GM23338 (cell line): ENCODE measurements around the gene RAP2A. TPM values are rescaled to one million over a fixed set of nuclear protein-coding genes. Genes with fewer than 3 reads are reported as not detected.

Experiments
- ATAC-seq: fragments of 200-7000 bp; cut with Tn5 transposase; 3 replicates; pipeline ENCODE4 v1.9.1; 2020
- DNase-seq: peaks from one replicate; pipeline ENCODE4 v3.0.0-alpha.2; 2015; ENCODE audit warnings: low spot score
- H2AFZ ChIP-seq: fragments of 200-600 bp; sonication (generic); 2 replicates; pipeline ENCODE4 v1.8.0; 2016; ENCODE audit warnings: antibody characterized with exemption, mild to moderate bottlenecking, moderate library complexity
- H3F3A ChIP-seq: fragments of 200-600 bp; sonication (generic); replicated peaks from 2 replicates; pipeline ENCODE4 v1.8.0; 2017; ENCODE audit warnings: antibody characterized with exemption, mixed run types, low read depth
- H3K27ac ChIP-seq: fragments of 200-600 bp; sonication (generic); 2 replicates; pipeline ENCODE4 v1.6.1; 2016; ENCODE audit warnings: low read depth
- H3K27me3 ChIP-seq: fragments of 200-600 bp; sonication (generic); 2 replicates; pipeline ENCODE4 v1.8.0; 2016; ENCODE audit warnings: mild to moderate bottlenecking, mixed run types, moderate library complexity; ENCODE audit not compliant: insufficient read depth
- H3K36me3 ChIP-seq: fragments of 200-600 bp; sonication (generic); 2 replicates; pipeline ENCODE4 v1.8.0; 2016; ENCODE audit warnings: mild to moderate bottlenecking; ENCODE audit not compliant: insufficient read depth
- H3K4me1 ChIP-seq: fragments of 200-600 bp; sonication (generic); 2 replicates; pipeline ENCODE4 v1.8.0; 2016; ENCODE audit warnings: mild to moderate bottlenecking, moderate library complexity; ENCODE audit not compliant: insufficient read depth
- H3K4me2 ChIP-seq: fragments of 200-600 bp; sonication (generic); 2 replicates; pipeline ENCODE4 v1.7.1; 2017; ENCODE audit warnings: mixed run types
- H3K4me3 ChIP-seq: fragments of 200-600 bp; sonication (generic); 2 replicates; pipeline ENCODE4 v1.6.1; 2016; ENCODE audit warnings: mixed run types
- H3K79me2 ChIP-seq: fragments of 200-600 bp; sonication (generic); replicated peaks from 2 replicates; pipeline ENCODE4 v1.8.0; 2017; ENCODE audit warnings: mild to moderate bottlenecking; ENCODE audit not compliant: insufficient read depth
- H3K9me2 ChIP-seq: fragments of 200-600 bp; sonication (generic); 2 replicates; pipeline ENCODE4 v1.8.0; 2017; ENCODE audit not compliant: insufficient read depth
- H4K20me1 ChIP-seq: fragments of 200-600 bp; sonication (generic); replicated peaks from 2 replicates; pipeline ENCODE4 v1.8.0; 2017; ENCODE audit warnings: mild to moderate bottlenecking; ENCODE audit not compliant: insufficient read depth
- H3K27ac Mint-ChIP-seq: 2 replicates; pipeline ENCODE4 v1.8.0; 2020; ENCODE audit warnings: inconsistent platforms, mild to moderate bottlenecking, moderate library complexity, mixed read lengths
- H3K27me3 Mint-ChIP-seq: 3 replicates; pipeline ENCODE4 v1.8.0; 2022; ENCODE audit warnings: low read depth, mild to moderate bottlenecking, moderate library complexity, mixed read lengths, inconsistent platforms; ENCODE audit not compliant: insufficient read depth, poor library complexity
- H3K36me3 Mint-ChIP-seq: 3 replicates; pipeline ENCODE4 v1.8.0; 2021; ENCODE audit warnings: low read depth, mild to moderate bottlenecking, inconsistent platforms, moderate library complexity, mixed read lengths
- H3K4me1 Mint-ChIP-seq: 3 replicates; pipeline ENCODE4 v1.8.0; 2020; ENCODE audit warnings: mild to moderate bottlenecking, inconsistent platforms, mixed read lengths
- H3K4me3 Mint-ChIP-seq: 3 replicates; pipeline ENCODE4 v1.8.0; 2021; ENCODE audit warnings: moderate library complexity, mild to moderate bottlenecking, inconsistent platforms, mixed read lengths
- H3K9me3 Mint-ChIP-seq: 3 replicates; pipeline ENCODE4 v1.8.0; 2020; ENCODE audit warnings: moderate library complexity, mild to moderate bottlenecking, inconsistent platforms, mixed read lengths
- CREB1 ChIP-seq: fragments of 250-450 bp; sonication (Bioruptor Pico); IDR thresholded peaks from 2 replicates; pipeline ENCODE4 v1.5.0; 2020; ENCODE audit warnings: low read depth, mild to moderate bottlenecking, moderate library complexity
- CTCF ChIP-seq, 2 experiments: fragments of 200-600 bp in 1 of 2; sonication (generic) in 1 of 2; conservative IDR thresholded peaks; 2 replicates each; pipeline versions ENCODE4 v1.5.1 to v1.6.1; 2016 to 2017; ENCODE audit warnings: antibody characterized with exemption in 2 of 2, low read depth in 2 of 2, mild to moderate bottlenecking in 2 of 2, moderate library complexity in 1 of 2
- ETS1 ChIP-seq: IDR thresholded peaks from 2 replicates; pipeline ENCODE4 v1.6.1; 2016; ENCODE audit warnings: antibody characterized with exemption
- EZH2 ChIP-seq: fragments of 200-600 bp; sonication (generic); IDR thresholded peaks from one replicate; pipeline ENCODE4 v1.8.0; 2017; ENCODE audit warnings: antibody characterized with exemption, mild to moderate bottlenecking, low read depth; ENCODE audit not compliant: unreplicated experiment
- EZH2phosphoT487 ChIP-seq: fragments of 200-600 bp; sonication (generic); IDR thresholded peaks from one replicate; pipeline ENCODE4 v1.8.1; 2018; ENCODE audit warnings: antibody characterized with exemption; ENCODE audit not compliant: unreplicated experiment
- JUNB ChIP-seq: IDR thresholded peaks from one replicate; pipeline ENCODE4 v1.6.1; 2016; ENCODE audit warnings: antibody characterized with exemption; ENCODE audit not compliant: unreplicated experiment
- NANOG ChIP-seq: IDR thresholded peaks from 2 replicates; pipeline ENCODE4 v1.6.1; 2016; ENCODE audit warnings: antibody characterized with exemption, borderline replicate concordance
- POLR2AphosphoS5 ChIP-seq: IDR thresholded peaks from 2 replicates; pipeline ENCODE4 v1.6.1; 2016; ENCODE audit warnings: antibody characterized with exemption, low read depth
- STAT1 ChIP-seq: IDR thresholded peaks from one replicate; pipeline ENCODE4 v1.6.1; 2016; ENCODE audit warnings: antibody characterized with exemption; ENCODE audit not compliant: unreplicated experiment
- ZNF114 ChIP-seq: fragments of 250-450 bp; sonication (Bioruptor Pico); IDR thresholded peaks from 2 replicates; pipeline ENCODE4 v1.5.0; 2020; ENCODE audit warnings: mild to moderate bottlenecking, moderate library complexity
- ZNF331 ChIP-seq: fragments of 250-450 bp; sonication (Bioruptor Pico); IDR thresholded peaks from 2 replicates; pipeline ENCODE4 v1.5.0; 2020; ENCODE audit warnings: low read depth, mild to moderate bottlenecking, moderate library complexity
- polyA plus RNA-seq: library from polyadenylated mRNA; unstranded; fragments of >200 nt; fragmentation: Nextera tagmentation; extraction: Ambion mirVana; gene quantifications from 2 replicates; pipeline ENCODE4 v1.2.1, GENCODE V29; 2016
- total RNA-seq: library from RNA; depleted of rRNA; stranded (reverse); fragments of >200 nt; shearing (Covaris generic); gene quantifications from 2 replicates; pipeline ENCODE4 v1.2.3, GENCODE V29; 2014
- TF ChIP-seq, protein P1 (sequence below): fragments of 250-450 bp; sonication (Bioruptor Pico); IDR thresholded peaks from 2 replicates; pipeline ENCODE4 v1.5.0; 2020; ENCODE audit warnings: mild to moderate bottlenecking, moderate library complexity
- TF ChIP-seq, protein P2 (sequence below): IDR thresholded peaks from one replicate; pipeline ENCODE4 v1.6.1; 2018; ENCODE audit warnings: antibody characterized with exemption; ENCODE audit not compliant: unreplicated experiment

The RAP2A gene
- total and polyA plus RNA-seq, 2 experiments from 2014 or later, result 10.4 to 35.3 TPM

DNA sequence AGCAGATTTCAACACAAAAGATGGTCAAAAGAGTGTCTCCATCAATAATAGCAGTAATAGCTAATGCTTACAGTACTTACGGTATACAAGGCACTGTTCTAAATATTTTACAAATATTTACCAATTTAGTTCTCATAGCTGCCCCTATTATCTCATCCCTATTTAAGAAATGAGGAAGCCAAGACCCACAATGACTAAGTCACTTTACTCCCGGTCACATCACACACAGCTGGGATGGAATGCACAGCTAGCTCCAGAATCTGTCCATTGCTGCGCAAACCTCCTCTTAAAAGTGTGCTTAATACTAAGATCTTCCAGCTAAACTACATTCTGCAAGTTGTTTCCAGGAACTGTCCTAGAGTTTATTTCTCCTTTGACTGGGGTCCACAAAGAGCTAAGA, 63.4 kb downstream of the RAP2A start:
- Histone ChIP-seq H3K4me3 (no peak overlapping the region), H3K79me2 (no peaks in the 10 kb centered on the region), H3K27ac (no peak overlapping the region), H3K9me2 (peaks cover 14% of the 10 kb centered on the region; the same call in 1 of the 2 replicates), H3K4me2 (no peak overlapping the region), H4K20me1 (no peaks in the 10 kb centered on the region), H3K27me3 (no peaks in the 10 kb centered on the region), H3F3A (no peaks in the 10 kb centered on the region), H3K4me1 (no peaks in the 10 kb centered on the region), H2AFZ (no peak overlapping the region; the same call in 1 of the 2 replicates), H3K36me3 (no peaks in the 10 kb centered on the region)
- H3K4me3 Mint-ChIP-seq, result no peak overlapping the region
- TF ChIP-seq ZNF331 (no peak), NANOG (no peak), EZH2 (no peak), CTCF (conservative IDR thresholded peaks at IDR 0.05; ENCODE audit: low read depth in 2 of 2) (no peak), CREB1 (CRISPR knock-in tag) (no peak), JUNB (no peak), ZNF114 (CRISPR knock-in tag) (no peak), EZH2phosphoT487 (no peak), POLR2AphosphoS5 (no peak), ETS1 (no peak), STAT1 (no peak)
- TF ChIP-seq, protein P1, sequence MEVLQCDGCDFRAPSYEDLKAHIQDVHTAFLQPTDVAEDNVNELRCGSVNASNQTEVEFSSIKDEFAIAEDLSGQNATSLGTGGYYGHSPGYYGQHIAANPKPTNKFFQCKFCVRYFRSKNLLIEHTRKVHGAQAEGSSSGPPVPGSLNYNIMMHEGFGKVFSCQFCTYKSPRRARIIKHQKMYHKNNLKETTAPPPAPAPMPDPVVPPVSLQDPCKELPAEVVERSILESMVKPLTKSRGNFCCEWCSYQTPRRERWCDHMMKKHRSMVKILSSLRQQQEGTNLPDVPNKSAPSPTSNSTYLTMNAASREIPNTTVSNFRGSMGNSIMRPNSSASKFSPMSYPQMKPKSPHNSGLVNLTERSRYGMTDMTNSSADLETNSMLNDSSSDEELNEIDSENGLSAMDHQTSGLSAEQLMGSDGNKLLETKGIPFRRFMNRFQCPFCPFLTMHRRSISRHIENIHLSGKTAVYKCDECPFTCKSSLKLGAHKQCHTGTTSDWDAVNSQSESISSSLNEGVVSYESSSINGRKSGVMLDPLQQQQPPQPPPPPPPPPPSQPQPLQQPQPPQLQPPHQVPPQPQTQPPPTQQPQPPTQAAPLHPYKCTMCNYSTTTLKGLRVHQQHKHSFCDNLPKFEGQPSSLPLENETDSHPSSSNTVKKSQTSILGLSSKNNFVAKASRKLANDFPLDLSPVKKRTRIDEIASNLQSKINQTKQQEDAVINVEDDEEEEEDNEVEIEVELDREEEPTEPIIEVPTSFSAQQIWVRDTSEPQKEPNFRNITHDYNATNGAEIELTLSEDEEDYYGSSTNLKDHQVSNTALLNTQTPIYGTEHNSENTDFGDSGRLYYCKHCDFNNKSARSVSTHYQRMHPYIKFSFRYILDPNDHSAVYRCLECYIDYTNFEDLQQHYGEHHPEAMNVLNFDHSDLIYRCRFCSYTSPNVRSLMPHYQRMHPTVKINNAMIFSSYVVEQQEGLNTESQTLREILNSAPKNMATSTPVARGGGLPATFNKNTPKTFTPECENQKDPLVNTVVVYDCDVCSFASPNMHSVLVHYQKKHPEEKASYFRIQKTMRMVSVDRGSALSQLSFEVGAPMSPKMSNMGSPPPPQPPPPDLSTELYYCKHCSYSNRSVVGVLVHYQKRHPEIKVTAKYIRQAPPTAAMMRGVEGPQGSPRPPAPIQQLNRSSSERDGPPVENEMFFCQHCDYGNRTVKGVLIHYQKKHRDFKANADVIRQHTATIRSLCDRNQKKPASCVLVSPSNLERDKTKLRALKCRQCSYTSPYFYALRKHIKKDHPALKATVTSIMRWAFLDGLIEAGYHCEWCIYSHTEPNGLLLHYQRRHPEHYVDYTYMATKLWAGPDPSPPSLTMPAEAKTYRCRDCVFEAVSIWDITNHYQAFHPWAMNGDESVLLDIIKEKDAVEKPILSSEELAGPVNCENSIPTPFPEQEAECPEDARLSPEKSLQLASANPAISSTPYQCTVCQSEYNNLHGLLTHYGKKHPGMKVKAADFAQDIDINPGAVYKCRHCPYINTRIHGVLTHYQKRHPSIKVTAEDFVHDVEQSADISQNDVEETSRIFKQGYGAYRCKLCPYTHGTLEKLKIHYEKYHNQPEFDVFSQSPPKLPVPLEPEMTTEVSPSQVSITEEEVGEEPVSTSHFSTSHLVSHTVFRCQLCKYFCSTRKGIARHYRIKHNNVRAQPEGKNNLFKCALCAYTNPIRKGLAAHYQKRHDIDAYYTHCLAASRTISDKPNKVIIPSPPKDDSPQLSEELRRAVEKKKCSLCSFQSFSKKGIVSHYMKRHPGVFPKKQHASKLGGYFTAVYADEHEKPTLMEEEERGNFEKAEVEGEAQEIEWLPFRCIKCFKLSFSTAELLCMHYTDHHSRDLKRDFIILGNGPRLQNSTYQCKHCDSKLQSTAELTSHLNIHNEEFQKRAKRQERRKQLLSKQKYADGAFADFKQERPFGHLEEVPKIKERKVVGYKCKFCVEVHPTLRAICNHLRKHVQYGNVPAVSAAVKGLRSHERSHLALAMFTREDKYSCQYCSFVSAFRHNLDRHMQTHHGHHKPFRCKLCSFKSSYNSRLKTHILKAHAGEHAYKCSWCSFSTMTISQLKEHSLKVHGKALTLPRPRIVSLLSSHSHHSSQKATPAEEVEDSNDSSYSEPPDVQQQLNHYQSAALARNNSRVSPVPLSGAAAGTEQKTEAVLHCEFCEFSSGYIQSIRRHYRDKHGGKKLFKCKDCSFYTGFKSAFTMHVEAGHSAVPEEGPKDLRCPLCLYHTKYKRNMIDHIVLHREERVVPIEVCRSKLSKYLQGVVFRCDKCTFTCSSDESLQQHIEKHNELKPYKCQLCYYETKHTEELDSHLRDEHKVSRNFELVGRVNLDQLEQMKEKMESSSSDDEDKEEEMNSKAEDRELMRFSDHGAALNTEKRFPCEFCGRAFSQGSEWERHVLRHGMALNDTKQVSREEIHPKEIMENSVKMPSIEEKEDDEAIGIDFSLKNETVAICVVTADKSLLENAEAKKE (CRISPR knock-in tag), result no peak
- TF ChIP-seq, protein P2, sequence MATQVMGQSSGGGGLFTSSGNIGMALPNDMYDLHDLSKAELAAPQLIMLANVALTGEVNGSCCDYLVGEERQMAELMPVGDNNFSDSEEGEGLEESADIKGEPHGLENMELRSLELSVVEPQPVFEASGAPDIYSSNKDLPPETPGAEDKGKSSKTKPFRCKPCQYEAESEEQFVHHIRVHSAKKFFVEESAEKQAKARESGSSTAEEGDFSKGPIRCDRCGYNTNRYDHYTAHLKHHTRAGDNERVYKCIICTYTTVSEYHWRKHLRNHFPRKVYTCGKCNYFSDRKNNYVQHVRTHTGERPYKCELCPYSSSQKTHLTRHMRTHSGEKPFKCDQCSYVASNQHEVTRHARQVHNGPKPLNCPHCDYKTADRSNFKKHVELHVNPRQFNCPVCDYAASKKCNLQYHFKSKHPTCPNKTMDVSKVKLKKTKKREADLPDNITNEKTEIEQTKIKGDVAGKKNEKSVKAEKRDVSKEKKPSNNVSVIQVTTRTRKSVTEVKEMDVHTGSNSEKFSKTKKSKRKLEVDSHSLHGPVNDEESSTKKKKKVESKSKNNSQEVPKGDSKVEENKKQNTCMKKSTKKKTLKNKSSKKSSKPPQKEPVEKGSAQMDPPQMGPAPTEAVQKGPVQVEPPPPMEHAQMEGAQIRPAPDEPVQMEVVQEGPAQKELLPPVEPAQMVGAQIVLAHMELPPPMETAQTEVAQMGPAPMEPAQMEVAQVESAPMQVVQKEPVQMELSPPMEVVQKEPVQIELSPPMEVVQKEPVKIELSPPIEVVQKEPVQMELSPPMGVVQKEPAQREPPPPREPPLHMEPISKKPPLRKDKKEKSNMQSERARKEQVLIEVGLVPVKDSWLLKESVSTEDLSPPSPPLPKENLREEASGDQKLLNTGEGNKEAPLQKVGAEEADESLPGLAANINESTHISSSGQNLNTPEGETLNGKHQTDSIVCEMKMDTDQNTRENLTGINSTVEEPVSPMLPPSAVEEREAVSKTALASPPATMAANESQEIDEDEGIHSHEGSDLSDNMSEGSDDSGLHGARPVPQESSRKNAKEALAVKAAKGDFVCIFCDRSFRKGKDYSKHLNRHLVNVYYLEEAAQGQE, result no peak
- no peaks in the 10 kb centered on the region for H3K36me3 Mint-ChIP-seq
- no peak for DNase-seq
- no peak overlapping the region for H3K27ac Mint-ChIP-seq
- no peak for ATAC-seq
- no peaks in the 10 kb centered on the region for H3K27me3 Mint-ChIP-seq
- H3K4me1 Mint-ChIP-seq, result no peaks in the 10 kb centered on the region
- no peaks in the 10 kb centered on the region; the same call in 2 of the 3 replicates for H3K9me3 Mint-ChIP-seq
